Activated CD8-positive, alpha-beta T cell treated with anti-CD3 and anti-CD28 coated beads, Interleukin-2, amount 10 ng/mL, durations not matched to agents 7 days and 5 days (primary cell): ENCODE results near the gene SRD5A2. TPM values are rescaled to one million over a fixed set of nuclear protein-coding genes. Genes with fewer than 3 reads are reported as not detected.

Source experiments
- ATAC-seq: fragments of 150-1000 bp; cut with Tn5 transposase; one replicate; pipeline ENCODE4 v1.10.0; 2021; ENCODE audit warnings: moderate library complexity
- CTCF ChIA-PET: fragments of 350-600 bp; sonication (Branson Sonifier 250); formaldehyde crosslinking; loops from one replicate; lab custom pipeline; 2021; ENCODE audit warnings: antibody characterized with exemption; lab: Charles Lee
- POLR2A ChIA-PET: fragments of 350-600 bp; sonication (Branson Sonifier 250); formaldehyde crosslinking; loops from one replicate; lab custom pipeline; 2021; ENCODE audit warnings: antibody characterized with exemption; lab: Charles Lee
- DNase-seq: peaks from one replicate; pipeline ENCODE4 v3.0.0-alpha.2; 2020
- H3K27ac Mint-ChIP-seq: one replicate; pipeline ENCODE4 v1.8.0; 2021; ENCODE audit warnings: mild to moderate bottlenecking, mixed read lengths
- H3K27me3 Mint-ChIP-seq: one replicate; pipeline ENCODE4 v1.8.0; 2021; ENCODE audit warnings: low read depth, mixed read lengths
- H3K36me3 Mint-ChIP-seq: one replicate; pipeline ENCODE4 v1.8.0; 2021; ENCODE audit warnings: low read depth, mixed read lengths
- H3K4me1 Mint-ChIP-seq: one replicate; pipeline ENCODE4 v1.8.0; 2021; ENCODE audit warnings: low read depth, mixed read lengths
- H3K4me3 Mint-ChIP-seq: one replicate; pipeline ENCODE4 v1.8.0; 2021; ENCODE audit warnings: mild to moderate bottlenecking, mixed read lengths
- H3K9me3 Mint-ChIP-seq: one replicate; pipeline ENCODE4 v1.8.0; 2022; ENCODE audit warnings: mixed read lengths; ENCODE audit not compliant: insufficient read depth
- total RNA-seq, 2 experiments: library from RNA; stranded (reverse); gene quantifications; one replicate each; pipeline ENCODE4 v1.2.3, GENCODE V29; 2021

The SRD5A2 gene
- total RNA-seq, 2 experiments from 2014 or later = not detected

GRCh38 chr2:31528823-31529222 is 51.9 kb downstream of the SRD5A2 start:
- POLR2A ChIA-PET = no interaction called here

GRCh38 chr2:31526946-31527732 is 53.6 kb downstream of the SRD5A2 start:
- H3K27me3 Mint-ChIP-seq = peaks cover 8% of the 10 kb centered on the region
- no peak overlapping the region for H3K27ac Mint-ChIP-seq
- no peak for DNase-seq
- ChIA-PET POLR2A (no interaction called here), CTCF (interaction anchor here (1.9 kb wide), 1 partner anchor 815 kb away, joined by 9 read pairs; no protein-coding TSS in a partner anchor)
- ATAC-seq = no peak
- no peaks in the 10 kb centered on the region for H3K36me3 Mint-ChIP-seq
- H3K9me3 Mint-ChIP-seq = no peaks in the 10 kb centered on the region
- H3K4me3 Mint-ChIP-seq = no peak overlapping the region
- no peaks in the 10 kb centered on the region for H3K4me1 Mint-ChIP-seq

More at GRCh38 chr2:31528823-31529222, 51.9 kb downstream of the SRD5A2 start:
- CTCF ChIA-PET = no interaction called here
- ATAC-seq (no peak), DNase-seq (no peak)
- no peaks in the 10 kb centered on the region for H3K9me3 Mint-ChIP-seq
- H3K27me3 Mint-ChIP-seq = peaks cover 8% of the 10 kb centered on the region
- no peak overlapping the region for H3K27ac Mint-ChIP-seq
- H3K4me3 Mint-ChIP-seq = no peak overlapping the region
- no peaks in the 10 kb centered on the region for H3K4me1 Mint-ChIP-seq
- no peaks in the 10 kb centered on the region for H3K36me3 Mint-ChIP-seq

GRCh38 chr2:31525876-31526275 is 54.9 kb downstream of the SRD5A2 start:
- no peak overlapping the region for H3K27ac Mint-ChIP-seq
- H3K4me1 Mint-ChIP-seq = no peaks in the 10 kb centered on the region
- no peak overlapping the region for H3K4me3 Mint-ChIP-seq
- no peaks in the 10 kb centered on the region for H3K36me3 Mint-ChIP-seq
- ChIA-PET POLR2A (no interaction called here), CTCF (interaction anchor here (1.9 kb wide), 1 partner anchor 814 kb away, joined by 9 read pairs; no protein-coding TSS in a partner anchor)
- no peaks in the 10 kb centered on the region for H3K9me3 Mint-ChIP-seq
- no peak for ATAC-seq
- H3K27me3 Mint-ChIP-seq = peaks cover 8% of the 10 kb centered on the region
- no peak for DNase-seq

- CTCF ChIA-PET = interaction anchor here (1.2 kb wide), 1 partner anchor 13 kb away, joined by 4 read pairs; no protein-coding TSS in a partner anchor
Observed at GRCh38 chr2:31524592-31524991, 56.1 kb downstream of the SRD5A2 start.

GRCh38 chr2:31523871-31524492 is 56.8 kb downstream of the SRD5A2 start:
- H3K4me3 Mint-ChIP-seq = no peak overlapping the region
- H3K36me3 Mint-ChIP-seq = no peaks in the 10 kb centered on the region
- ATAC-seq (peak; percentile 51), DNase-seq (peak; percentile 69)
- H3K27me3 Mint-ChIP-seq = peaks cover 8% of the 10 kb centered on the region
- H3K27ac Mint-ChIP-seq = no peak overlapping the region
- no peaks in the 10 kb centered on the region for H3K4me1 Mint-ChIP-seq
- POLR2A ChIA-PET = no interaction called here
- CTCF ChIA-PET = interaction anchor here (1.0 to 1.5 kb wide), 5 partner anchors 8 to 313 kb away, joined by 3 to 7 read pairs (median 4); no protein-coding TSS in a partner anchor
- H3K9me3 Mint-ChIP-seq = no peaks in the 10 kb centered on the region

More at GRCh38 chr2:31524592-31524991, 56.1 kb downstream of the SRD5A2 start:
- Mint-ChIP-seq H3K27ac (no peak overlapping the region), H3K4me3 (no peak overlapping the region), H3K4me1 (no peaks in the 10 kb centered on the region), H3K27me3 (peaks cover 8% of the 10 kb centered on the region), H3K9me3 (no peaks in the 10 kb centered on the region), H3K36me3 (no peaks in the 10 kb centered on the region)
- POLR2A ChIA-PET = no interaction called here
- DNase-seq (no peak), ATAC-seq (no peak)

- no peak for DNase-seq
- ATAC-seq = no peak
- CTCF ChIA-PET = interaction anchor here (0.8 to 1.5 kb wide), 10 partner anchors 9 to 811 kb away, joined by 3 to 10 read pairs (median 3); partner anchors contain the start of gene XDH
- Mint-ChIP-seq H3K4me3 (no peak overlapping the region), H3K9me3 (no peaks in the 10 kb centered on the region), H3K27me3 (peaks cover 8% of the 10 kb centered on the region), H3K27ac (no peak overlapping the region), H3K4me1 (no peaks in the 10 kb centered on the region), H3K36me3 (no peaks in the 10 kb centered on the region)
- POLR2A ChIA-PET = interaction anchor here (0.6 kb wide), 1 partner anchor 66 kb away, joined by 3 read pairs; no protein-coding TSS in a partner anchor
Observed at GRCh38 chr2:31522786-31523185, 58.0 kb downstream of the SRD5A2 start.

- Mint-ChIP-seq H3K27ac (no peak overlapping the region), H3K9me3 (no peaks in the 10 kb centered on the region), H3K4me1 (no peaks in the 10 kb centered on the region), H3K36me3 (no peaks in the 10 kb centered on the region), H3K27me3 (no peaks in the 10 kb centered on the region), H3K4me3 (no peak overlapping the region)
- no peak for ATAC-seq
- DNase-seq = no peak
- CTCF ChIA-PET = no interaction called here
- POLR2A ChIA-PET = no interaction called here
Observed at GRCh38 chr2:31517442-31518203, 63.1 kb downstream of the SRD5A2 start.

GRCh38 chr2:31515586-31515985 is 65.2 kb downstream of the SRD5A2 start:
- ChIA-PET POLR2A (no interaction called here), CTCF (no interaction called here)
- no peaks in the 10 kb centered on the region for H3K4me1 Mint-ChIP-seq
- H3K9me3 Mint-ChIP-seq = no peaks in the 10 kb centered on the region
- DNase-seq (no peak), ATAC-seq (no peak)
- H3K27ac Mint-ChIP-seq = no peak overlapping the region
- peaks cover 4% of the 10 kb centered on the region for H3K27me3 Mint-ChIP-seq
- no peaks in the 10 kb centered on the region for H3K36me3 Mint-ChIP-seq
- H3K4me3 Mint-ChIP-seq = no peak overlapping the region

- ChIA-PET CTCF (interaction anchor here (1.0 kb wide), 1 partner anchor 9 kb away, joined by 3 read pairs; no protein-coding TSS in a partner anchor), POLR2A (no interaction called here)
- no peak overlapping the region for H3K4me3 Mint-ChIP-seq
- no peaks in the 10 kb centered on the region for H3K36me3 Mint-ChIP-seq
- no peaks in the 10 kb centered on the region for H3K4me1 Mint-ChIP-seq
- DNase-seq = no peak
- no peak for ATAC-seq
- H3K27me3 Mint-ChIP-seq = peaks cover 15% of the 10 kb centered on the region
- no peak overlapping the region for H3K27ac Mint-ChIP-seq
- no peaks in the 10 kb centered on the region for H3K9me3 Mint-ChIP-seq
Observed at GRCh38 chr2:31513553-31513952, 67.2 kb downstream of the SRD5A2 start.

- Mint-ChIP-seq H3K27me3 (peaks cover 17% of the 10 kb centered on the region), H3K4me1 (no peaks in the 10 kb centered on the region), H3K4me3 (no peak overlapping the region), H3K36me3 (no peaks in the 10 kb centered on the region), H3K27ac (no peak overlapping the region), H3K9me3 (no peaks in the 10 kb centered on the region)
- ChIA-PET CTCF (interaction anchor here (0.9 kb wide), 1 partner anchor 13 kb away, joined by 4 read pairs; no protein-coding TSS in a partner anchor), POLR2A (interaction anchor here (0.6 kb wide), 1 partner anchor 13 kb away, joined by 3 read pairs; no protein-coding TSS in a partner anchor)
- ATAC-seq (no peak), DNase-seq (no peak)
Observed at GRCh38 chr2:31511376-31511775, 69.4 kb downstream of the SRD5A2 start.

- ATAC-seq (no peak), DNase-seq (no peak)
- Mint-ChIP-seq H3K27ac (no peak overlapping the region), H3K4me1 (no peaks in the 10 kb centered on the region), H3K4me3 (no peak overlapping the region), H3K9me3 (no peaks in the 10 kb centered on the region), H3K36me3 (no peaks in the 10 kb centered on the region), H3K27me3 (peaks cover 11% of the 10 kb centered on the region)
- POLR2A ChIA-PET = no interaction called here
- CTCF ChIA-PET = no interaction called here
Observed at GRCh38 chr2:31505111-31505510, 75.6 kb downstream of the SRD5A2 start.
